Rectal smooth muscle tissue (tissue), 1 donor: ENCODE data around the gene DDX49.
A peak's percentile ranks its signal among the peaks of the same experiment; 100 is the strongest.

Experiments
- H3K27ac ChIP-seq: one replicate; pipeline ENCODE4 v1.7.0; 2013; ENCODE audit warnings: low read depth, low read length, inconsistent platforms
- H3K27me3 ChIP-seq: one replicate; pipeline ENCODE4 v1.7.0; 2013; ENCODE audit warnings: low read length; ENCODE audit not compliant: control insufficient read depth, insufficient read depth
- H3K36me3 ChIP-seq: one replicate; pipeline ENCODE4 v1.7.0; 2013; ENCODE audit warnings: low read length; ENCODE audit not compliant: control insufficient read depth, insufficient read depth
- H3K4me1 ChIP-seq: one replicate; pipeline ENCODE4 v1.7.0; 2013; ENCODE audit warnings: low read length; ENCODE audit not compliant: control insufficient read depth, insufficient read depth
- H3K4me3 ChIP-seq: one replicate; pipeline ENCODE4 v1.7.0; 2013; ENCODE audit warnings: low read length
- H3K9ac ChIP-seq: one replicate; pipeline ENCODE4 v1.7.0; 2013; ENCODE audit warnings: low read length

Gene DDX49

DNA sequence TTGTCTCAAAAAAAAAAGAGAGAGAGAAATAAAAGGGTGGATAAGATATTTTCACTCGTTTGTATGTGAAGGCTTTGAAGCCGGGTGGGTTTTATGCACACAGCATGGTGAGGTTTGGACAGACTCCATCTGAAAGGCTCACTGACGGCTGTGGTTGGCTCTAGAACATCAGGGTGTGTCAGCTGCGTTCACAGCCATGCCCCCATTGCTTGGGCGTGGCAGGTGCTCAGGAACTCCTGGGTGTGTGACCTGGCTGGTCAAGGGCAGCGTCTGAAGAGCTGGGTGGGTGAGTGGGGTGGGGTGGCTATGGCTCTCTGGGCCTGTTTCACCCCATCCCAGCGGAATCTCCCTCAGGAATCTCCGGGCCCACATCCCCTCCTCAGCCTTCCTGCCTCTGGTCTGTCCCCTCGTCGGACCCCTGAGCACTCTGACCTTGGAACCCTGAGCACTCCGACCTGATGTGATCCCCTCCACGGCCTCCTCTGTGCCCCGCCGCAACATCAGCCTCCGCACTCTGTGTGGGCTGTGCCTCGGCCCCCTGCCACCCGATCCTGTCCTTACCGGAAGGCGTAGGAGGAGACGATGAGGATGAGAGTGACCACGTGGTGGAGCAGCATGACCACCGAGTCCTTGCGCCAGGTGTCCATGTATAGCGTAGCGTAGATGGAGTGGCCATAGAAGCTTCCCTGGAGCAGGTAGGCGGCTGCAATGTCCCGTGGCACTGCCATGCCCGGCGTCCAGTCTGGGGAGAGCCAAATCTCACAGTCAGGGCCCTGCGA, 35.8 kb upstream of the DDX49 start:
- H3K4me3 ChIP-seq = no peak overlapping the region
- no peaks in the 10 kb centered on the region for H3K27me3 ChIP-seq
- no peak overlapping the region for H3K27ac ChIP-seq
- H3K36me3 ChIP-seq = no peaks in the 10 kb centered on the region
- no peaks in the 10 kb centered on the region for H3K4me1 ChIP-seq
- H3K9ac ChIP-seq = no peak overlapping the region

DNA sequence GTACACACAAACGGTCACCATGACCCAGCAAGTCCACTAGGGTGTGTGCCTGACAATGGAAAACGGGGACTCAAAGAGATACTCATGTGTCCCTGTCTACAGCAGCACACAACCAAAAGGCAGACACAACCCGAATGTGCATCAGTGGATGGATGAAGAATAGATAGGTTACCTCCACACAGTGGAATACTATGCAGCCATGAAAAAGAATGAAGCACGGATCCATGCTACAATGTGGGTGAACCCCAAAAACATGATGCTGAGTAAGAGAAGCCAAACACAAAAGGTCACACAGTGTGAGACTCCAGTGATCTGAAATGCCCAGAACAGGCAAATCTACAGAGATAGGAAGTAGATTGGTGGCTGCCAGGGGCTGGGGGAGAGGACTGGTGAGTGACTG, 32.5 kb upstream of the DDX49 start:
- no peak overlapping the region for H3K4me3 ChIP-seq
- H3K36me3 ChIP-seq = no peaks in the 10 kb centered on the region

GRCh38 chr19:18889949-18890745, 29.4 kb upstream of the DDX49 start:
- Histone ChIP-seq H3K36me3 (no peaks in the 10 kb centered on the region), H3K4me3 (no peak overlapping the region), H3K9ac (no peak overlapping the region), H3K27ac (no peak overlapping the region), H3K4me1 (peaks cover 2% of the 10 kb centered on the region), H3K27me3 (peaks cover 18% of the 10 kb centered on the region)

More for the DNA sequence above, 32.5 kb upstream of the DDX49 start:
- no peak overlapping the region for H3K27ac ChIP-seq
- H3K27me3 ChIP-seq = no peaks in the 10 kb centered on the region
- no peak overlapping the region for H3K9ac ChIP-seq
- no peaks in the 10 kb centered on the region for H3K4me1 ChIP-seq

DNA sequence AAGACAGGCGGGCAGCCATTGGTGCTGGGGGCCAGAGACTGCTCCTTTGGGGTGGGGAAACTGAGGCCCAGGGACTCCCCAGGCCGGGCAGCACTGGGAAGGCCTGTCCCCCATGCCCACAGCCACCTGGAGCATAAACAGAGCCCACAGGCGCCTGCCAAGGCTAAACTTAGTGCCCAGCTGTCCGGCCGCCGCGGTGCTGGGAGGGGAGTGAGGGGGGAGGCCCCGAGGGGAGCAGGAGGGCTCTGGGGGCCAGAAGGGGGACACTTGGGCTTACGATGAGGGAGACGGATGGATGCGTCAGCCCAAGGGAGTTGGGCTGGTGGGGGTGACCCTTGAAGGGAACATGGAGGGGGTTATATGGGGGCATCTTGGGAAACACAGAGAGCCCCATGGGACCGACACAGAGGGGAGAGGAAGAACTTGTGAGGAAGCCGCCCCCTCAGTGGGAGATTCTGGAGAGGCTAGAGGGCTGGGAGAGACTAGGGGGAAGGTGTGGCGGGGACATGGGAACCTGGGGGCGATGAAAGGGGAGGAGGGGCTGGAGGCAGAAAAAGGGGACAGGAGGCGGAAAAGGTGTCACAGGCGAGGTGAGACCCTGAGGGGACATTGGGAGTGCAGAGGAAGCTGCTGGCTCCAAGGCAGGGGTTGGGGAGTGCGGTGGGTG, 25.8 kb upstream of the DDX49 start:
- Histone ChIP-seq H3K36me3 (no peaks in the 10 kb centered on the region), H3K4me3 (no peak overlapping the region), H3K4me1 (peaks cover 3% of the 10 kb centered on the region), H3K27me3 (peaks cover 25% of the 10 kb centered on the region), H3K9ac (no peak overlapping the region), H3K27ac (peak overlapping the region; percentile 7)

DNA sequence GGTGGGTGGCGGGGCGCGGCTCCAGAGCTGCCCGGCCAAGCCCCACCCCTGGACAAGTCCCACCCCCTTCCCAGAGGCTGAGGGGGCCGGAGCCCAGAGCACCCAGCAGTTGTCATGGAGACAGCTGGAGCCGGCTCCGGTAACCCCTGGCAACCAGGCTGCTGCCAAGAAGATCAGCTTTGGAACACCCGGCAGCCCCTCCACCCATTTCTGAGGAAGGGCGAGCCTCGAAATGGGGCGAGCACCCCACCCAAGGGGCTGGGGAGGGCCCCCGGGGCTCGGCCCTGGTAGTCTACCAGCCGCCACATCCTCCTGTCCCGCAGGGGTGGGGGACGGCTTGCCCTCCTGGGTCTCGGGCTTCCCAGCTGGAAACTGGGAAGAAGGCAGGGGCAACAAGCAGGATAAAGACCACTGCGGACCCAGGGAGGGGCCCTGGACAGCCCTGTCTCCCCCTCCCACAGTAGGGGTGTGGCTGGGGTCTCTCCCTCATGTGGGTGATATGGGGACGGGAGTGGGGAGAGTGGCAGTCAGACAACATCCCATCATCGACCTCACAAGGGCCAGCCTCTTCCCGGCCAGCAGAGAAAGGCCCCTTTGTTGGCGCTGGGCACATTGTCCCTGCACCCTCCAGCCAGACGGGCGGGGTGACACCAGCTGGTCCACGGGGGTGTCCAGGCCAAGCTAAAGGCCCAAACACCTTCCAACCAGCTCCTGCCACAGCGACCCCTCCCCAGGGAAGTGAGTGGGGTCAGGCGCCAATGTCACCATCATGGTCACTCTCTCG, 25.1 kb upstream of the DDX49 start:
- peak overlapping the region; percentile 44 for H3K4me3 ChIP-seq
- peaks cover 25% of the 10 kb centered on the region for H3K27me3 ChIP-seq
- no peak overlapping the region for H3K9ac ChIP-seq
- H3K27ac ChIP-seq = peak overlapping the region; percentile 55
- H3K36me3 ChIP-seq = peaks cover 5% of the 10 kb centered on the region
- peaks cover 3% of the 10 kb centered on the region for H3K4me1 ChIP-seq

- peak overlapping the region; percentile 44 for H3K4me3 ChIP-seq
- H3K27ac ChIP-seq = peak overlapping the region; percentile 30
- peaks cover 9% of the 10 kb centered on the region for H3K36me3 ChIP-seq
- no peak overlapping the region for H3K9ac ChIP-seq
- H3K27me3 ChIP-seq = peaks cover 25% of the 10 kb centered on the region
- H3K4me1 ChIP-seq = peaks cover 3% of the 10 kb centered on the region
Measured at GRCh38 chr19:18895038-18895823, 24.3 kb upstream of the DDX49 start.

DNA sequence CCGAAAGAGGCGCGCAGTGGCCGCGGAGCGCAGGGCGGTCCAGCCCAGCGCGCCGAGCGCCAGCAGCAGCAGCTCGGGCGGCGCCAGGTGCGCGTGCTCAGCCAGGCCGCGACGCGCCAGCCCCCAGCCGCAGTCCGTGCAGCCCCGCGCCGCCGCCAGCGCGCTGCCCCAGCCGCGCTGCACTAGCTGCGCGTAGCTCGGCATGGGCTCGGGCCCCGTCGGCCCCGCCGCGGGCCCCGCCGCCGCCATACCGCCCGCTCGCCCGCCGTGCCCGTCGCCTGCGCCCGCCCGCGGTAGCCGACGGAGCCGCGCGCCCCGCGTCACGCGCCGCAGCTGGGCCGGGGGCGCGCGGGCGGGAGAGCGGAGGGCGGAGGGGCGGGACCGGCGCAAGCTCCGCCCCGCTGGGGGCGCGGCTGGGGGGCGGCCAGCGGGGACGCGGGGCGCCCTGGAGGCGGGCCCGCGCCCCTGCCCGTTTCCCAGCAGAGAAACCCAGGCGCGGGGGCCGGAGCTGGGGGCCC, 23.6 kb upstream of the DDX49 start, which contains the start of gene CERS1:
CERS1 (minus strand) TSS at position 335 of the 518 bp plus-strand sequence; CDS start at position 249, 86 bp downstream.
- Histone ChIP-seq H3K4me3 (peak within 1 kb of the TSS; percentile 44), H3K9ac (no peak within 1 kb of the TSS), H3K27ac (peak within 1 kb of the TSS; percentile 30), H3K36me3 (peaks cover 12% of the 10 kb centered on the region), H3K27me3 (peaks cover 25% of the 10 kb centered on the region), H3K4me1 (peaks cover 3% of the 10 kb centered on the region)

DNA sequence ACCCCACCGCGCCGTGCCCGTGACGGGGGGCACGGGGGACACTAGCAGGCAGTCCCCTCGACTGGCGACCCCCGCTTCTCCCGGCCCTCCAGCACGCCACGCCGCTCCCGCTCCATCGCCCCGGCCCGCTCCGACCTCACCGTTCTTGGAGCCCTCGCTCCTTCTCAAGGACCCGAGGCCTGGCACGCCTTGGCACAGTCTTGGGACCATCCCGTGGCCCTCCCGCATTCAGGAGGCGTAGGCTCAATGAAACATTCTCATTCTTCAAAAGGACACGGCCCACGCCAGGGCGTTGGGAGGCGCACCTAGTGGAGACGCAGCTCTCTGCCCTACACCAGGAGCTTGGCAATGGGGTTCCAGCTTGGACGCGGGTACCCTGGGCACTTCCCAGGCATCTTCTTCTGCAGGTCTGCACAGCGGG, 23.1 kb upstream of the DDX49 start:
- Histone ChIP-seq H3K4me3 (no peak overlapping the region), H3K36me3 (peaks cover 15% of the 10 kb centered on the region), H3K9ac (no peak overlapping the region), H3K4me1 (peaks cover 3% of the 10 kb centered on the region), H3K27me3 (peaks cover 25% of the 10 kb centered on the region), H3K27ac (no peak overlapping the region)

DNA sequence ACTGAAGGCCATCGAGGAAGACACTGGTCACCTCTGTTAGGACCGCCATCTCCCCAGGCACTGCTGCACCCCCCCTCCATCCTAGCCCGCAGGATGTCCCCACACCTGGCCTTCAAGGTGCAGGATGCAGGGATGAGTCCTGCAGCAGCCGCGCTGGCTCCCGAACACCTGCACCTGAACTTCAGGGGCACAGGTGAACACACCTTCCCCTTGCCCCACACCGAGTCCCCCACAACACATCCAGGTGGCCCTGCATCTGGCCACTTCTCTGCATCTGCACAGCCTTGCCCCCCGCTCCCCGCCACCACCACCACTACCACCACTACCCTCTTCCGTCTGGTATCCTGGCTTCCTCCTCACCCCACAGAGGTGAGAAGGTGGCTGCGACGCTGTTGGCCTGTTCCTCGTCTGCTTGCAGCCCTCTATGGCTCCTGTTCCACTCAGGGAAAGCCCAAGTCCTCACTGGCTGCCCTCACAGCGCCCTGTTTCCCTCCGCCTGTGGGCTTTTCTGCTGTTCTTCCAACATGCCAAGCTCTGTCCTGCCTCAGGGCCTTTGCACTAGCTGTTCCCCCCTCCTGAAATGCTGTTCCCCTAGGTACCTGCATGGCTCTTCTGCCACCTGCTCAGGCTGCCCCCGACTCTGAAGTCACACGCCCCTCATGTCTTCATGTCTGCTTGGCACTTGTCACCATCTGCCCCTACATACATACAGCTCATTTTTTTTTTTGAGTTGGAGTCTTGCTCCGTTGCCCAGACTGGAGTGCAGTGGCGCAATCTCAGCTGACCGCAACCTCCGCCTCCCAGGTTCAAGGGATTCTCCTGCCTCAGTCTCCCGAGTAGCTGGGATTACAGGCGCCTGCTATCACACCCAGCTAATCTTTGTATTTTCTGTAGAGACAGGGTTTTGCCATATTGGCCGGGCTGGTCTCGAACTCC, 22.2 kb upstream of the DDX49 start:
- H3K27ac ChIP-seq = no peak overlapping the region
- peak overlapping the region; percentile 40 for H3K9ac ChIP-seq

GRCh38 chr19:18898081-18898606, 21.4 kb upstream of the DDX49 start:
- Histone ChIP-seq H3K36me3 (peaks cover 15% of the 10 kb centered on the region), H3K27ac (no peak overlapping the region), H3K9ac (no peak overlapping the region), H3K4me1 (peaks cover 3% of the 10 kb centered on the region), H3K4me3 (no peak overlapping the region), H3K27me3 (peaks cover 25% of the 10 kb centered on the region)

More for the DNA sequence above, 22.2 kb upstream of the DDX49 start:
- Histone ChIP-seq H3K4me1 (peaks cover 3% of the 10 kb centered on the region), H3K27me3 (peaks cover 25% of the 10 kb centered on the region), H3K4me3 (no peak overlapping the region), H3K36me3 (peaks cover 15% of the 10 kb centered on the region)
